Gastrocnemius medialis (tissue), 4 donors: ENCODE data around the gene SLC18B1. TPM values are rescaled to one million over a fixed set of nuclear protein-coding genes. Genes with fewer than 3 reads are reported as not detected.
A peak's percentile ranks its signal among the peaks of the same experiment; 100 is the strongest.

ENCODE experiments used
- ATAC-seq, 2 donors: fragments of 150-250 bp; one replicate each; pipeline ENCODE4 v1.9.1; 2016
- DNase-seq, 2 donors: peaks; one replicate each; pipeline ENCODE4 v3.0.0-alpha.2; 2019
- H3K27ac ChIP-seq, 4 donors: fragments of 200-600 bp; sonication (generic); 1 replicate in 1 of 4; 2 replicates in 3 of 4; pipeline ENCODE4 v1.5.1; 2016 to 2018; ENCODE audit warnings: mild to moderate bottlenecking in 2 of 4, moderate library complexity in 1 of 4
- H3K27me3 ChIP-seq, 3 donors: fragments of 200-600 bp; sonication (generic) in 2 of 3; 1 replicate in 1 of 3; 2 replicates in 2 of 3; pipeline versions ENCODE4 v1.5.1 to v1.6.0; 2016 to 2019; ENCODE audit warnings: mild to moderate bottlenecking in 1 of 3, moderate library complexity in 1 of 3
- H3K36me3 ChIP-seq, 2 donors: fragments of 200-600 bp; sonication (generic) in 1 of 2; one replicate each; pipeline ENCODE4 v1.5.1; 2017 to 2018
- H3K4me1 ChIP-seq, 2 donors: fragments of 200-600 bp; sonication (generic) in 1 of 2; one replicate each; pipeline ENCODE4 v1.5.1; 2016 to 2017; ENCODE audit warnings: mild to moderate bottlenecking in 2 of 2
- H3K4me3 ChIP-seq, 4 donors: fragments of 200-600 bp; sonication (generic) in 3 of 4; 1 replicate in 1 of 4; 2 replicates in 3 of 4; pipeline ENCODE4 v1.5.1; 2016 to 2019; ENCODE audit warnings: mild to moderate bottlenecking in 2 of 4
- H3K9me3 ChIP-seq, 3 donors: fragments of 200-600 bp; sonication (generic) in 2 of 3; 1 replicate in 1 of 3; 2 replicates in 2 of 3; pipeline ENCODE4 v1.5.1; 2016 to 2019
- POLR2A ChIP-seq, 2 donors: fragments of 450-650 bp; IDR thresholded peaks; one replicate each; pipeline ENCODE4 v1.6.1; 2017; ENCODE audit warnings: antibody characterized with exemption in 2 of 2, mild to moderate bottlenecking in 2 of 2, moderate library complexity in 2 of 2
- in situ Hi-C, 4 donors: fragments of 200-750 bp; cut with MboI; loops; one replicate each; pipeline versions ENCODE4 v1.15.0 to v1.8.0; 2017; ENCODE audit warnings: low sequenced_read_pairs in 4 of 4
- intact Hi-C: fragments of 100-400 bp; cut with DNase I; formaldehyde crosslinking; loops from one replicate; pipeline ENCODE4 v1.15.1; 2023; ENCODE audit warnings: low total_unique reads
- total RNA-seq, 4 donors: library from RNA; depleted of rRNA; stranded (reverse); fragments of >200 nt; gene quantifications; one replicate each; pipeline versions ENCODE4 v1.1.0 to v1.2.3, GENCODE V29; 2016
- TF ChIP-seq, protein P1 (sequence below), 5 experiments: fragments of 450-650 bp in 3 of 5; fragments of 200-600 bp in 2 of 5; sonication (generic) in 2 of 5; IDR thresholded peaks in 4 of 5; conservative IDR thresholded peaks in 1 of 5; 1 replicate in 4 of 5; 2 replicates in 1 of 5; pipeline ENCODE4 v1.5.1; 2016 to 2019; ENCODE audit warnings: antibody characterized with exemption in 5 of 5, mild to moderate bottlenecking in 3 of 5, moderate library complexity in 3 of 5

Gene SLC18B1
- total RNA-seq, 4 donors from 2014 or later = 0.58 to 7.4 (median 1.5) TPM

DNA sequence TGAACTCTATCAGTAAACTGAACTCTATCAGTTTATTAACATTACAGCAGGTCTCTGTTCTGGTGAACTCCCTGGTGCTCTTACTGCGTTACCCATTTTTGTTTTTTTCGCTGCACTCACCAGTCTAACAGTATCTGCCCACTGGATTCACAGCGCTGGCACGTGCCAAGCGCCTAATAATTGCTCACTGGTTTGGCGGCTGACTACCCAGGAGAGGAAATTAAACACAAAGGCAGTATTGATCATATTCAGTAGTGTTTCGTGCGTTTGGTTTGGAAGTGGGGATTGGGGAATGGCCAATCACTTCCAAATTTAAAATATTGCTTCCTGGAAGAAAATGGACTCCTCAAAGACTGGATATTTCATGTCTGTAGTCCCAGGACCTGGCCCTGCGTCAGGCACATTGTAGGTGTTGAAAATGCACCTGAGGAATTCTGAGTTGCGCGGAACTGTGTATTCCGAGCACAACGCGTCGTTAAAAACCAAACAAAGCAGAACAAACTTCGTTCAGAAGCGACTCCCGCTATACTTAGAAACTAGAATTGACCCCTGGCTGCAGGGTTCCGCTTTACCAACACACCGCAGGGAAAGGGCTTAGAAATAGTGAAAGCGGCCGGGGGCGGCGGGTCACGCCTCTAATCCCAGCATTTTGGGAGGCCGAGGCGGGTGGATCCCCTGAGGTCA is 14.9 kb upstream of the SLC18B1 start:
- in situ Hi-C loops = loop anchor here in 2 of 4 donors (25.0 kb wide), 2 partner anchors 301 to 1249 kb away; partner anchors contain the start of genes SLC2A12 (in 1 of the 2) and STX7 (in 1 of the 2)
- Histone ChIP-seq H3K36me3 (peaks cover 0 to 31% of the 10 kb centered on the region in 2 donors), H3K4me3 (peak overlapping the region; percentile 64 to 99 (median 90)), H3K27me3 (no peaks in the 10 kb centered on the region), H3K9me3 (no peaks in the 10 kb centered on the region), H3K27ac (peak overlapping the region; percentile 85 to 96 (median 88)), H3K4me1 (peaks cover 24 to 32% of the 10 kb centered on the region in 2 donors)
- intact Hi-C loops = loop anchor here (5.0 to 10.0 kb wide), 3 partner anchors 429 to 1361 kb away; partner anchors contain the start of gene EYA4
- DNase-seq (peak in 1 of 2 donors; percentile 46), ATAC-seq (peak; percentile 22 to 23)
- TF ChIP-seq, protein P1, sequence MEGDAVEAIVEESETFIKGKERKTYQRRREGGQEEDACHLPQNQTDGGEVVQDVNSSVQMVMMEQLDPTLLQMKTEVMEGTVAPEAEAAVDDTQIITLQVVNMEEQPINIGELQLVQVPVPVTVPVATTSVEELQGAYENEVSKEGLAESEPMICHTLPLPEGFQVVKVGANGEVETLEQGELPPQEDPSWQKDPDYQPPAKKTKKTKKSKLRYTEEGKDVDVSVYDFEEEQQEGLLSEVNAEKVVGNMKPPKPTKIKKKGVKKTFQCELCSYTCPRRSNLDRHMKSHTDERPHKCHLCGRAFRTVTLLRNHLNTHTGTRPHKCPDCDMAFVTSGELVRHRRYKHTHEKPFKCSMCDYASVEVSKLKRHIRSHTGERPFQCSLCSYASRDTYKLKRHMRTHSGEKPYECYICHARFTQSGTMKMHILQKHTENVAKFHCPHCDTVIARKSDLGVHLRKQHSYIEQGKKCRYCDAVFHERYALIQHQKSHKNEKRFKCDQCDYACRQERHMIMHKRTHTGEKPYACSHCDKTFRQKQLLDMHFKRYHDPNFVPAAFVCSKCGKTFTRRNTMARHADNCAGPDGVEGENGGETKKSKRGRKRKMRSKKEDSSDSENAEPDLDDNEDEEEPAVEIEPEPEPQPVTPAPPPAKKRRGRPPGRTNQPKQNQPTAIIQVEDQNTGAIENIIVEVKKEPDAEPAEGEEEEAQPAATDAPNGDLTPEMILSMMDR (IDR thresholded peaks at IDR 0.05 in 4 of 5, conservative IDR thresholded peaks at IDR 0.05 in 1 of 5) = peak in 1 of 5 experiments; percentile 11
- no peak for TF ChIP-seq POLR2A (IDR thresholded peaks at IDR 0.05)

GRCh38 chr6:132812756-132813172 is 14.3 kb upstream of the SLC18B1 start:
- Histone ChIP-seq H3K36me3 (peaks cover 0 to 26% of the 10 kb centered on the region in 2 donors), H3K9me3 (no peaks in the 10 kb centered on the region), H3K4me1 (peaks cover 20 to 29% of the 10 kb centered on the region in 2 donors), H3K27me3 (no peaks in the 10 kb centered on the region), H3K4me3 (peak overlapping the region; percentile 64 to 99 (median 90)), H3K27ac (peak overlapping the region; percentile 85 to 96 (median 88))
- no peak for TF ChIP-seq POLR2A (IDR thresholded peaks at IDR 0.05)
- TF ChIP-seq, protein P1 (IDR thresholded peaks at IDR 0.05 in 4 of 5, conservative IDR thresholded peaks at IDR 0.05 in 1 of 5) = no peak
- ATAC-seq (no peak), DNase-seq (no peak)
- intact Hi-C loops = loop anchor here (5.0 to 10.0 kb wide), 3 partner anchors 430 to 1362 kb away; partner anchors contain the start of gene EYA4
- in situ Hi-C loops = loop anchor here in 2 of 4 donors (25.0 kb wide), 2 partner anchors 300 to 1250 kb away; partner anchors contain the start of genes SLC2A12 (in 1 of the 2) and STX7 (in 1 of the 2)

DNA sequence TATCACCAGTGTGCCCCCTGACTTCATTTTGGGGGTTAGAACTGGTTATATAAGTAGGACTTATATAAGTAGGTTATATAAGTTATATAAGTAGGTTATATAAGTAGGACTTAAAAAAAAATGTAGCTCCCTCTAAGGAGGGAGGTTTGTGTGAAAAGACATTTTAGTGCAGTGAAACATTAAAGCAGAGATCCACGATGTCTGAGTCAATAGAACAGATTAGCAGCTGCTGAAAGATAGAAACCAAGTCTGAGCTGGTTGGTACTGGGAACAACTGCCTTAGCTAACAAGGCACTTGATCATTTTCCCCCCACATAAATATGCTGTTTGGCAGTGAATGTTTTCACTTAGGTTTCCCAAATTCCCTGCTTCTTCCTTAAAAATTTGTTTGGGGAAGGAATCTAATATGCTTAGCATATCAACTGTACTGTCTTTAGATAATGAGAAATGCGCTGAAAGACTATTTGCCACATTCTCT is 13.9 kb upstream of the SLC18B1 start:
- peak overlapping the region; percentile 85 to 96 (median 88) for H3K27ac ChIP-seq
- peak overlapping the region; percentile 64 to 99 (median 90) for H3K4me3 ChIP-seq
- ATAC-seq (no peak), DNase-seq (no peak)
- peaks cover 20 to 27% of the 10 kb centered on the region in 2 donors for H3K4me1 ChIP-seq
- in situ Hi-C loops = loop anchor here in 2 of 4 donors (25.0 kb wide), 2 partner anchors 300 to 1250 kb away; partner anchors contain the start of genes SLC2A12 (in 1 of the 2) and STX7 (in 1 of the 2)
- intact Hi-C loops = loop anchor here (5.0 to 10.0 kb wide), 3 partner anchors 430 to 1363 kb away; partner anchors contain the start of gene EYA4
- H3K36me3 ChIP-seq = peaks cover 0 to 21% of the 10 kb centered on the region in 2 donors
- no peaks in the 10 kb centered on the region for H3K9me3 ChIP-seq
- no peaks in the 10 kb centered on the region for H3K27me3 ChIP-seq
- TF ChIP-seq, protein P1 (IDR thresholded peaks at IDR 0.05 in 4 of 5, conservative IDR thresholded peaks at IDR 0.05 in 1 of 5) = no peak
- TF ChIP-seq POLR2A (IDR thresholded peaks at IDR 0.05) = no peak

DNA sequence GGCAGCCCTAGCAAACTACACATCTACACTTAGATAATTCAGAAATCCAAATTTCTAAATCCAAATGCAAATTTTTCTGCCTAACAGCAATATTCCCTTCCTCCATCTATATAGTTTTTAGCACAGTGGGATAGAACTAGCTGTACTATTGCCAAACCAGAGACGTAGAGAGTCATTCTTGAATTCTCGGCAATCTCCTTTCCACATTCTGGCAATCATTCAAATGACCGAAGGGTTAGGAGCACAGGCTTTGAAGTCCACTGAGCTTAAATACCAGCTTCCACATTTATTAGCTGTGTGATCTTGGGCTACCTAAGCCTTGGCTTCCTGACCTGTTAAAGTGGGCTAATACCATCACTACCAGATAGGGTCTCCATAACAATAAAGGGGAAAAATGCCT is 12.8 kb upstream of the SLC18B1 start:
- peaks cover 0 to 11% of the 10 kb centered on the region in 2 donors for H3K36me3 ChIP-seq
- H3K9me3 ChIP-seq = no peaks in the 10 kb centered on the region
- no peak overlapping the region for H3K27ac ChIP-seq
- H3K4me1 ChIP-seq = peaks cover 11 to 17% of the 10 kb centered on the region in 2 donors
- in situ Hi-C loops = loop anchor here in 2 of 4 donors (25.0 kb wide), 2 partner anchors 299 to 1251 kb away; partner anchors contain the start of genes SLC2A12 (in 1 of the 2) and STX7 (in 1 of the 2)
- H3K4me3 ChIP-seq = no peak overlapping the region
- no peak for DNase-seq
- ATAC-seq = no peak
- TF ChIP-seq POLR2A (IDR thresholded peaks at IDR 0.05) = no peak
- TF ChIP-seq, protein P1 (IDR thresholded peaks at IDR 0.05 in 4 of 5, conservative IDR thresholded peaks at IDR 0.05 in 1 of 5) = no peak
- H3K27me3 ChIP-seq = no peaks in the 10 kb centered on the region
- intact Hi-C loops = loop anchor here (5.0 to 10.0 kb wide), 3 partner anchors 431 to 1364 kb away; partner anchors contain the start of gene EYA4
